RWPE2 (cell line): ENCODE data around the gene ARID3A.

Experiments
- ATAC-seq: fragments of 200-7000 bp; cut with Tn5 transposase; 3 replicates; pipeline ENCODE4 v1.9.1; 2021; ENCODE audit warnings: low read depth
- DNase-seq: peaks from one replicate; pipeline ENCODE4 v3.0.0-alpha.2; 2020; ENCODE audit warnings: low spot score
- H3K27ac ChIP-seq: fragments of 450-650 bp; 2 replicates; pipeline ENCODE4 v1.5.1; 2017; ENCODE audit warnings: mild to moderate bottlenecking; ENCODE audit not compliant: poor library complexity, severe bottlenecking
- H3K27me3 ChIP-seq: fragments of 250-450 bp; sonication (Bioruptor Pico); 2 replicates; pipeline ENCODE4 v1.5.1; 2021; ENCODE audit warnings: mild to moderate bottlenecking, moderate library complexity; ENCODE audit not compliant: insufficient read depth, poor library complexity, severe bottlenecking
- H3K36me3 ChIP-seq: fragments of 250-450 bp; sonication (Bioruptor Pico); 2 replicates; pipeline ENCODE4 v1.5.1; 2020; ENCODE audit warnings: low read depth, mild to moderate bottlenecking, moderate library complexity
- H3K4me1 ChIP-seq: fragments of 250-450 bp; sonication (Bioruptor Pico); 2 replicates; pipeline ENCODE4 v1.5.1; 2021; ENCODE audit warnings: mild to moderate bottlenecking, moderate library complexity; ENCODE audit not compliant: insufficient read depth, poor library complexity, severe bottlenecking
- H3K4me3 ChIP-seq: fragments of 250-450 bp; sonication (Bioruptor Pico); 2 replicates; pipeline ENCODE4 v1.5.1; 2021; ENCODE audit warnings: mild to moderate bottlenecking, moderate library complexity; ENCODE audit not compliant: severe bottlenecking
- H3K9me3 ChIP-seq: fragments of 250-450 bp; sonication (Bioruptor Pico); 2 replicates; pipeline ENCODE4 v1.5.1; 2021; ENCODE audit warnings: mild to moderate bottlenecking, moderate library complexity; ENCODE audit not compliant: severe bottlenecking
- TF ChIP-seq, protein P1 (sequence below): fragments of 450-650 bp; IDR thresholded peaks from one replicate; pipeline ENCODE4 v1.5.1; 2017; ENCODE audit warnings: mild to moderate bottlenecking, moderate library complexity; ENCODE audit not compliant: poor library complexity, severe bottlenecking

Gene ARID3A

DNA sequence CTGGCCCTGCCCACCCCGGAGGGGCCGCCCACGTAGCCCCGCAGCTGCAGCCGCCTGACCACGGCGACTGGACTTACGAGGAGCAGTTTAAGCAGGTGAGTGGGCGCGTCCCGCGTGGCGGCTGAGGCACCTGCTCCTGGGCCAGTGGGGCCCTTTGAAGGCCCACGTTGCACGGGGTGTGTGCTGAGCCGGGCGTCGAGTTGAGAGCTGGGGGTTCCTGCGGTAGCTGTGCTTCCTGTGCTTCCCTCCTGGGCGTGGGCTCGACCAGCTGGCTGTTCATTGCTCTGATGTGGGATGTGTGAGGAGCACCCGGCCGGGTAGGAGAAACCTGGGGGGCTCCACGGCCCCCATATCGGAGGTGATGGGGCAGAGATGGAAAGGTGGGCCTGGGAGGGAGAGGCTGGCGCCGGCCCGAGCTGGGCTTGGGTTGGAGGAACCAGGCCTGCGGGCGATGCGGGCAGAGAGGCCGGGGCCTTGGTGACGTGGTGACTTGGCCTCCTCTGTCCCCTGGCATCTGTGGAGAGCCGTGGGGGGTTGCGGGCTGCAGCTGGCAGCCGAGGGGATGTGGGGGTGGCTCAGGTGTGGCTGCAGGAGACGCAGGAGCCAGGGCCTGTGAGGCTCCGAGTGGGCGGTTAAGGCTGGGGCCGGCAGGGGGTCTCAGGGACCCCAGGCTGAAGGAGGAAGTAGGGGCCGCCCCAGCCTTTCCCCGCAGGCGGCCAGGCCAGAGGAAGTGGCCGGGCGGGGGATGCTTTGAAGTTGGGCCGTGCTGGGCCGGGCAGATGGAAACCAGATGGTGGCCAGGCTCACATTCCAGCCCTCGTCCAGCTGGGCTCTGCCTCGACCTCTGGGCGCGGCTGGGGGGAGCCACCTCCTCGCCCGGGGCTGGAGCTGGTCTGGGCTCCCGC is 7.1 kb downstream of the ARID3A start:
- Histone ChIP-seq H3K4me3 (no peak overlapping the region), H3K4me1 (peaks cover 13% of the 10 kb centered on the region), H3K9me3 (no peaks in the 10 kb centered on the region), H3K27ac (peak overlapping the region; percentile 26), H3K27me3 (no peaks in the 10 kb centered on the region), H3K36me3 (peaks cover 4% of the 10 kb centered on the region; the same call in 1 of the 2 replicates)
- TF ChIP-seq, protein P1, sequence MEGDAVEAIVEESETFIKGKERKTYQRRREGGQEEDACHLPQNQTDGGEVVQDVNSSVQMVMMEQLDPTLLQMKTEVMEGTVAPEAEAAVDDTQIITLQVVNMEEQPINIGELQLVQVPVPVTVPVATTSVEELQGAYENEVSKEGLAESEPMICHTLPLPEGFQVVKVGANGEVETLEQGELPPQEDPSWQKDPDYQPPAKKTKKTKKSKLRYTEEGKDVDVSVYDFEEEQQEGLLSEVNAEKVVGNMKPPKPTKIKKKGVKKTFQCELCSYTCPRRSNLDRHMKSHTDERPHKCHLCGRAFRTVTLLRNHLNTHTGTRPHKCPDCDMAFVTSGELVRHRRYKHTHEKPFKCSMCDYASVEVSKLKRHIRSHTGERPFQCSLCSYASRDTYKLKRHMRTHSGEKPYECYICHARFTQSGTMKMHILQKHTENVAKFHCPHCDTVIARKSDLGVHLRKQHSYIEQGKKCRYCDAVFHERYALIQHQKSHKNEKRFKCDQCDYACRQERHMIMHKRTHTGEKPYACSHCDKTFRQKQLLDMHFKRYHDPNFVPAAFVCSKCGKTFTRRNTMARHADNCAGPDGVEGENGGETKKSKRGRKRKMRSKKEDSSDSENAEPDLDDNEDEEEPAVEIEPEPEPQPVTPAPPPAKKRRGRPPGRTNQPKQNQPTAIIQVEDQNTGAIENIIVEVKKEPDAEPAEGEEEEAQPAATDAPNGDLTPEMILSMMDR = peak; percentile 8
- DNase-seq (peak; percentile 85), ATAC-seq (peak; percentile 90)

DNA sequence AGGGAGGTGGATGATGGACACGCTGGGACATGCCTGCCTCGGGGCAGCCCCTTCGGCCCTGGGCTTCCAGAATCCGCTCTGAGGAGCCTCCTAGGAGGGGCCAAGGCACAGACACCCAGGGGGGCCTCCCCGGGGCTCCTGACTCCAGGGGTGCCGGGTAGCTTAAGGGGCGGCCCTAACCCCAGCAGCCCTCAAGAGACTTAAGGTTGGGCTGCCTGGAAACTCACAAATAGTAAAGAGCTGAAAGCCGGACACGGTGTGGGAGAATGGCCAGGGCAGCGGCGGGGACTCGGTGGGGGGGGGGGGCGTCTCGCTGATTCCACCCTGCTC is 7.7 kb downstream of the ARID3A start:
- Histone ChIP-seq H3K36me3 (peaks cover 4% of the 10 kb centered on the region; the same call in 1 of the 2 replicates), H3K27me3 (no peaks in the 10 kb centered on the region), H3K4me1 (peaks cover 13% of the 10 kb centered on the region), H3K9me3 (no peaks in the 10 kb centered on the region), H3K4me3 (no peak overlapping the region), H3K27ac (peak overlapping the region; percentile 26)
- no peak for DNase-seq
- TF ChIP-seq, protein P1 = no peak
- ATAC-seq = no peak

DNA sequence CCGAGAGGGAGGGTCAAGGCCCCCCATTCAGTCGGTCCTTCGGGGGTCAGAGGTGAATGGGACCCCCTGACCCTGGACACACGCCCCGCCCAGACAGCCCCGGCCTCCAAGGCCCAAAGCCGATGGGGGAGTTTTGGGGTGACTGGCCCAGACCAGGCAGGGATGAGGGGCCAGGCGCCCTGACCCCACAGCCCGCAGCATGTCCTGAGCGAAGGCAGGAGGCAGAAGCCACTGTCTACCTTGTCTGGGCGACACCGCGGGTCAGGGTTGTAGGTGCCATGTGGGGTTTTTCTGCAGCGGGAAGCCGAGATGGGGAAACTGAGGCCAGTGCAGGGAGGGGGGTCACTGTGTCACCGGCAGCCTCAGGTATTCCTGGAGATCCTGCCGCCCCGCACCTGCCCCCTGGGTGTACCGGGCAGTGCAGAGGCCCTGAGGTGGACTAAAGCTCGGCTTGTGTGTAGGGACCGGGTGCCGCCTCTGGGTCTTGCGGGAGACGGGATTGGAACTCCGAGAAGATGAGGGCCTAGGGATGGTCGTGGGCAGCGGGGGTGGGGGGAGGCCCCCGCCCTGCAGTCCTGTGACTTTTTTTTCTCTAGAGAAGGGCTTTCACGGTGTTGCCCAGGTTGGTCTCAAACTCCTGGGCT is 8.5 kb downstream of the ARID3A start:
- H3K27me3 ChIP-seq = no peaks in the 10 kb centered on the region
- H3K27ac ChIP-seq = peak overlapping the region; percentile 34
- H3K4me3 ChIP-seq = no peak overlapping the region
- DNase-seq (no peak), ATAC-seq (no peak)
- H3K4me1 ChIP-seq = peaks cover 13% of the 10 kb centered on the region
- H3K9me3 ChIP-seq = no peaks in the 10 kb centered on the region
- peaks cover 4% of the 10 kb centered on the region; the same call in 1 of the 2 replicates for H3K36me3 ChIP-seq
- TF ChIP-seq, protein P1 = no peak

DNA sequence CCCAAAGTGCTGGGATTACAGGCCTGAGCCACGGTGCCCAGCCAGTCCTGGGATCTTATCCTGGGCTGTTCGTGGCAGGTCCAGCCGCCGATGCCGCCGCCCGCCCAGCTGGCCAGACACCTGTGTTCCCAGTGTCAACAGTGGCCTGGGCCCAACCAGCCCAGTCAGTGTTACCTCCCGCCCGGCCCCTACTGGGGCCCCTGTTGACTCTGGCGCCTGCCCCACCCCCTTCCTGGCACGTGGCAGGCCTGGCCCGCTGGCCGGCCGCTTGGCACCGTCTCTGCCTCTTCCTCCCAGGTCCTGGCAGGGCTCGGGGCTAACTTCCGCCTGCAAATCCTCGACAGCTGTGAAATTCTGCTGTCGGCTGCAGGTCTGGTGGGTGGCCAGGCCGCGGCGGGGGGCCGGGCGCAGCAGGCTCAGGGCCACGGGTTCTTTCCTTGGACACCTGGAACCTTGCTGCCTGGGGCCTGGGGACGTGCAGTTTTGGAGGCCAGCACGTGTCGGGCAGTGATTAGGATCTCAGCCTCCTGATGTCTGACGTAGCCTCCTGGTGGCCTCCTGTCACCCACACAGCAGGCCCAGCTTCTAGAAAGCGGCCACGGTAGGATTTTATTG is 9.1 kb downstream of the ARID3A start:
- TF ChIP-seq, protein P1 = no peak
- DNase-seq = no peak
- Histone ChIP-seq H3K4me3 (no peak overlapping the region), H3K9me3 (no peaks in the 10 kb centered on the region), H3K27me3 (no peaks in the 10 kb centered on the region), H3K27ac (peak overlapping the region; percentile 34), H3K4me1 (peaks cover 13% of the 10 kb centered on the region), H3K36me3 (peaks cover 4% of the 10 kb centered on the region; the same call in 1 of the 2 replicates)
- peak; percentile 60 for ATAC-seq
